ENCODE results near the gene CDR2.

Gene CDR2

GRCh38 chr16:22337849-22338635 lies 36.4 kb downstream of the CDR2 start:
- TF ChIP-seq CTCF (IDR thresholded peaks at IDR 0.05; ENCODE audit: extremely low read depth, missing control alignments): no peak
- DNase-seq (ENCODE audit: low spot score): no peak

- no peak for TF ChIP-seq CTCF (IDR thresholded peaks at IDR 0.05; ENCODE audit: extremely low read depth, missing control alignments)
- no peak for DNase-seq (ENCODE audit: low spot score)
Observed at GRCh38 chr16:22337045-22337444, 37.4 kb downstream of the CDR2 start.

- DNase-seq (ENCODE audit: low spot score): no peak
- no peak for TF ChIP-seq CTCF (IDR thresholded peaks at IDR 0.05; ENCODE audit: extremely low read depth, missing control alignments)
Observed at GRCh38 chr16:22336581-22336980, 37.8 kb downstream of the CDR2 start.

GRCh38 chr16:22335668-22336246 lies 38.7 kb downstream of the CDR2 start:
- DNase-seq (ENCODE audit: low spot score): no peak
- TF ChIP-seq CTCF (IDR thresholded peaks at IDR 0.05; ENCODE audit: extremely low read depth, missing control alignments): no peak

GRCh38 chr16:22333457-22333994 lies 40.9 kb downstream of the CDR2 start:
- no peak for DNase-seq (ENCODE audit: low spot score)
- TF ChIP-seq CTCF (IDR thresholded peaks at IDR 0.05; ENCODE audit: extremely low read depth, missing control alignments): no peak

GRCh38 chr16:22330326-22330725 lies 44.1 kb downstream of the CDR2 start:
- no peak for TF ChIP-seq CTCF (IDR thresholded peaks at IDR 0.05; ENCODE audit: extremely low read depth, missing control alignments)
- no peak for DNase-seq (ENCODE audit: low spot score)

GRCh38 chr16:22329199-22329695 lies 45.2 kb downstream of the CDR2 start:
- no peak for TF ChIP-seq CTCF (IDR thresholded peaks at IDR 0.05; ENCODE audit: extremely low read depth, missing control alignments)

More at GRCh38 chr16:22329199-22329695, 45.2 kb downstream of the CDR2 start:
- DNase-seq (ENCODE audit: low spot score): no peak
